ENCODE data around the gene HLA-DPA1.
A peak's percentile ranks its signal among the peaks of the same experiment; 100 is the strongest.

Gene HLA-DPA1

DNA sequence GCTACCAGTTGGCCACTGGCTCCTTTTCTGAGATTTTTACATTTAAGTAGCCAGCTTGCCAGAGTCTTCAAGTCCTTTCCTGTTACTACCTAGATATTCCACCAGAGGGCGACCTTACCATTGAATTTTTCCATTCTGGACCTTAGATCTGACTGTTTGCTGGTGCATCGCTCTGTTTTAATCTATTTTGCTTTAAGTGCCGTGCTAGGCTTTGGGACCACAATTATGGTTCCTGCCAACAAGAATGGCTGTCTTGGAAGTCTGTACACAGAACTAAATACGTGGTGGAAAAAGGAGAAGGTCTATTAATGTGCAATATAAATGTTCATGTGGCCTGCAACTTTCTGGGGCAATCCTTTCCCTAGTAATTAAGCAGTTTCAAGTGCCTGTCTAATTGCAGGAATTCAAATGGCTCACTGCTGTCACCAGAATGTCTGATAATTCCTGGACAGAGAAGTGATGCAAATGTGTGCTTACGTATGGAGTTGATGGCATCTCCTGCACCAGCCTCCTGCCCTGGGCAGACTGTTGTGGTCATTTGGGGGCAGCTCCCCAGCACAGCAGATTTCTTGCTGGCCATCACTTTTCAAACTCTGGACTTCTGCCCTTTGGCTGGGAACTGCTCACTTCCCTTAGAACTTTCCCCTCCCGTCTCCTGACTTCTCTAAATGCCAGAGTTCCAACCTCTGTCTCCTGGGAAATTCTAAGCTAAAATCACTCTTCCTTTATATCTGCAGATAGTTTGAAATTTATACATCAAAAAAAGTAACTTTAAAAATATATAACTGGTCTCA, 58.4 kb downstream of the HLA-DPA1 start:
- peak; percentile 53 for DNase-seq

Data from NCI-H1417 treated with DMSO at 0.1 percent for 48 hours (cell line).